ENCODE measurements around the gene RALGPS1. TPM values are rescaled to one million over a fixed set of nuclear protein-coding genes. Genes with fewer than 3 reads are reported as not detected.

RALGPS1 gene
- total and polyA plus RNA-seq, 8 donors = 5.8 to 12.7 (median 9.3) TPM

- DNase-seq = no peak
- Histone ChIP-seq H3K9me3 (no peaks in the 10 kb centered on the region), H3K36me3 (no peaks in the 10 kb centered on the region), H3K4me1 (peaks cover 0 to 15% (median 6%) of the 10 kb centered on the region in 3 donors), H3K4me3 (no peak overlapping the region), H3K27ac (no peak overlapping the region), H3K27me3 (no peaks in the 10 kb centered on the region)
- no peak for FAIRE-seq
- WGBS, 2 donors = 88 to 100% methylated on average over 1 of the region's 1 CpG
- no peak for ATAC-seq
- intact Hi-C loops (cut with DNase I) = no loop called here
- TF ChIP-seq CTCF (IDR thresholded peaks at IDR 0.05) = no peak
These were observed 212.4 kb downstream of the RALGPS1 start for GRCh38 chr9:127126971-127127370.

GRCh38 chr9:127128341-127129072 lies 213.9 kb downstream of the RALGPS1 start:
- Histone ChIP-seq H3K27me3 (no peaks in the 10 kb centered on the region), H3K4me1 (peaks cover 0 to 9% (median 0%) of the 10 kb centered on the region in 3 donors), H3K27ac (no peak overlapping the region), H3K4me3 (no peak overlapping the region), H3K36me3 (no peaks in the 10 kb centered on the region), H3K9me3 (no peaks in the 10 kb centered on the region)
- TF ChIP-seq CTCF (IDR thresholded peaks at IDR 0.05) = no peak
- FAIRE-seq (no peak), ATAC-seq (peak in 1 of 4 donors; percentile 11), DNase-seq (no peak)
- 87 to 89% methylated on average over 9 of the region's 9 CpGs for WGBS, 2 donors
- intact Hi-C loops (cut with DNase I) = no loop called here

- H3K4me1 ChIP-seq = peaks cover 0 to 9% (median 0%) of the 10 kb centered on the region in 3 donors
- ATAC-seq (no peak), DNase-seq (no peak), FAIRE-seq (no peak)
- H3K36me3 ChIP-seq = no peaks in the 10 kb centered on the region
- TF ChIP-seq CTCF (IDR thresholded peaks at IDR 0.05) = no peak
- no peaks in the 10 kb centered on the region for H3K27me3 ChIP-seq
- intact Hi-C loops (cut with DNase I) = no loop called here
- H3K4me3 ChIP-seq = no peak overlapping the region
- no peak overlapping the region for H3K27ac ChIP-seq
- 68 to 72% methylated on average over 5 of the region's 5 CpGs for WGBS, 2 donors
- H3K9me3 ChIP-seq = no peaks in the 10 kb centered on the region
These were observed 214.6 kb downstream of the RALGPS1 start for GRCh38 chr9:127129073-127129717.

- Histone ChIP-seq H3K27me3 (no peaks in the 10 kb centered on the region), H3K36me3 (no peaks in the 10 kb centered on the region), H3K27ac (no peak overlapping the region), H3K9me3 (no peaks in the 10 kb centered on the region), H3K4me1 (peaks cover 0 to 9% (median 0%) of the 10 kb centered on the region in 3 donors), H3K4me3 (no peak overlapping the region)
- DNase-seq = no peak
- no peak for ATAC-seq
- TF ChIP-seq CTCF (IDR thresholded peaks at IDR 0.05) = no peak
- intact Hi-C loops (cut with DNase I) = no loop called here
- WGBS, 2 donors = 82 to 88% methylated on average over 3 of the region's 3 CpGs
- no peak for FAIRE-seq
These were observed 215.1 kb downstream of the RALGPS1 start for GRCh38 chr9:127129718-127130085.

- Histone ChIP-seq H3K27me3 (no peaks in the 10 kb centered on the region), H3K4me1 (peaks cover 0 to 9% (median 0%) of the 10 kb centered on the region in 3 donors), H3K27ac (no peak overlapping the region), H3K36me3 (no peaks in the 10 kb centered on the region), H3K4me3 (no peak overlapping the region), H3K9me3 (no peaks in the 10 kb centered on the region)
- DNase-seq (no peak), FAIRE-seq (no peak), ATAC-seq (no peak)
- no peak for TF ChIP-seq CTCF (IDR thresholded peaks at IDR 0.05)
- intact Hi-C loops (cut with DNase I) = no loop called here
- 86 to 92% methylated on average over 2 of the region's 2 CpGs for WGBS, 2 donors
These were observed 215.7 kb downstream of the RALGPS1 start for GRCh38 chr9:127130235-127130634.
